ENCODE measurements around the gene NRSN1.

The NRSN1 gene, protein sequence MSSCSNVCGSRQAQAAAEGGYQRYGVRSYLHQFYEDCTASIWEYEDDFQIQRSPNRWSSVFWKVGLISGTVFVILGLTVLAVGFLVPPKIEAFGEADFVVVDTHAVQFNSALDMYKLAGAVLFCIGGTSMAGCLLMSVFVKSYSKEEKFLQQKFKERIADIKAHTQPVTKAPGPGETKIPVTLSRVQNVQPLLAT

DNA sequence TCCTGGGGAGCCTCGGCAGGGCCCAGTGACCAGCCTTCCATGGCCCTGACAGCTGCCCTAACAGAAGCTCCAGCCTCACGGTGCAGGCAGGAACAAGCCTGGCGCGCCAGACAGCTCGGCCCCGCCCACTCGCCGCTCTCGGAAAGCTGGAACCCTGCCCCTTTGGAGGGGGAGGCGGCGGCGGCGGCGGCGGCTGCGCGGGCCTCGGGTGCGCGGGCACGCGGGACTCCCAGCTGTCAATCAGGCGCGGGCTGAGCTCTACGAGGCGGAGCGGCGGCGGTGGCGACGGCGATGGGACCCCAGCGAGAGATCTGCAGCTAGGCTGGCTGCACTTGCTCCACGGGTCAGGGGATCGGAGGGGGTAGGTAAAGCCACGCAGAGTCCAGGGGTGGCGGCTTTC is at the start of gene NRSN1:
NRSN1 (plus strand) TSS at position 236 of the 400 bp plus-strand sequence. CDS start 8,113 bp downstream, outside the sequence.
- intact Hi-C loops (cut with DNase I), result no loop called here
- peak; percentile 23 to 95 (median 67) for DNase-seq

GRCh38 chr6:24078200-24078599 is 47.8 kb upstream of the NRSN1 start:
- peak in 5 of 10 donors; percentile 15 to 83 (median 45) for DNase-seq
- intact Hi-C loops (cut with DNase I), result no loop called here

DNA sequence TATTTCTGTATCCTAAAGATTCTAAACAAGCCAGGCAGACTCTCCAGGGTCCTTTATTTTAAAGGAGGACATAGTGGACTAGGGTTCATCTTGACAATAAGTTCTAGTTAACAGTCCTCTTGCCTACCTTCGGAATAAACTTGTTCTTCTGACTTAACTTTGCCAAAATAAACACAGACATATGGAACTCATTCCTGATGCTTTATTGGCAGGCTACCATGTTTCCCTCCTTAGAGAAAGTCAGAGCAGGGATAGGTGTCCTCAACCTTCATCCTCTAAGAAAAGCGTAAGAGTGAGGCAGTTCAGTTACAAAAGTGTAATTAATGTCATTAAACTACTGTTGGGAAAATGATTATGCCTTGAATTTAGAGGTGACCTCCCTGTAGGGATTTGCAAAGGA is 46.9 kb upstream of the NRSN1 start:
- intact Hi-C loops (cut with DNase I), result no loop called here

DNA sequence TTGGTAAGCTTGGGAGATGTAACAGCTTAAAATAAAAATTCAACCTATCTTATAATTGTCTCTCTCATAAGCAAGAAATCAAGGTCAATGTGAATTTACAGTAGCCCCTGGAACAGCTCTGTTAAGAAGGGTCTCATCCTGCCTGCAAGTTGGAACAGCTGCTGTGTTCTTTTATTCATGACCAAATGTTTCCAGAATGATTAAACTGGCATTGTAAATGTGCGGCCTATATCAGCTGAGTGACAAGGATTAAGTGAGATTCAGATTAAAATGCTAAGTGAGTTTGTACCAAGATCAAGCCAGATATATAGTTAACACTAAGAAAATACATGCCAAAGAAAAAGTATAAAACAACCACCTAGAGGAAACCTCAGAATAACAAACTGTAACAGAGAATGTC is 45.3 kb upstream of the NRSN1 start:
- no peak for DNase-seq
- intact Hi-C loops (cut with DNase I), result no loop called here

More for the DNA sequence above, 46.9 kb upstream of the NRSN1 start:
- no peak for DNase-seq

GRCh38 chr6:24089736-24090135 is 36.3 kb upstream of the NRSN1 start:
- intact Hi-C loops (cut with DNase I), result no loop called here
- DNase-seq, result no peak

DNA sequence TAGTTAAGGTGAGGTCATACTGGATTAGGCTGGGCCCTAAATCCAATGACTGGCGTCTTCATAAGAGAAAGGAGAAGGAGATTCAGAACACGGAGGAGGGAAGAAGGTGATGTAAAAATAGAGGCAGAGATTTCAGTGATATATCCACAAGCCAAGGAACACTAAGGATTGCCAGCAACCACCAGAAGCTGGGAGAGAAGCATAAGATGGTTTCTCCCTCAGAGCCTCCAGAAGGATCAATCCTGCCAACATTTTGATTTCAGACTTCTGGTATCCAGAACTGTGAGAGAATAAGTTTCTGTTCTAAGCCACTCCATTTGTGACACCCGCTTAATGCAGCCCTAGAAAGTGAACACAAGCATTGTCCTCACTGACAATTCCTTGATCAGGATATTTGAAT is 33.6 kb upstream of the NRSN1 start:
- intact Hi-C loops (cut with DNase I), result no loop called here
- DNase-seq, result no peak

- no peak for DNase-seq
- intact Hi-C loops (cut with DNase I), result no loop called here
Observed at GRCh38 chr6:24093381-24093780, 32.6 kb upstream of the NRSN1 start.

GRCh38 chr6:24099181-24099580 is 26.8 kb upstream of the NRSN1 start:
- intact Hi-C loops (cut with DNase I), result no loop called here
- no peak for DNase-seq

- intact Hi-C loops (cut with DNase I), result no loop called here
- no peak for DNase-seq
Observed at GRCh38 chr6:24100024-24100769, 25.8 kb upstream of the NRSN1 start.

- DNase-seq, result no peak
- intact Hi-C loops (cut with DNase I), result no loop called here
Observed at GRCh38 chr6:24100770-24101155, 25.3 kb upstream of the NRSN1 start.

- DNase-seq, result no peak
- intact Hi-C loops (cut with DNase I), result no loop called here
Observed at GRCh38 chr6:24105191-24105590, 20.8 kb upstream of the NRSN1 start.

DNA sequence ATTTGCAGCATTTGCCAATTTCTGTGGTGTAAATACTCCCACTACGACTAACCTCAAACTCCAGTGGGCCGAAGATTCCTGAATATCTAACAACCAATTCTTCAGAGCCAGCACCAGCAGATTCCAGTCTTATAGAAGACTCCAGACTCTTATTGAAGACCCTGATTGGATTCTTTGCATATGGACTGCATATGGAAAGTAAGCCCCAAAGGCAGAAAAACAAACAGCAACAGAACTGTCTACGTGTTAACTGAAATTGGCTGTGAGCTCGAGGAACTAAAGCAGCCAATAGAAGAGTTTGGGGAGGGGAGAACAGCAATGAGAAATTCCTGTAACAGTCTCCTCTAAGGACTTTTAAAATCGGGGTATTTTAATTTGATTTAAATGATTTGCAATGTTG is 19.7 kb upstream of the NRSN1 start:
- intact Hi-C loops (cut with DNase I), result no loop called here
- DNase-seq, result no peak

DNA sequence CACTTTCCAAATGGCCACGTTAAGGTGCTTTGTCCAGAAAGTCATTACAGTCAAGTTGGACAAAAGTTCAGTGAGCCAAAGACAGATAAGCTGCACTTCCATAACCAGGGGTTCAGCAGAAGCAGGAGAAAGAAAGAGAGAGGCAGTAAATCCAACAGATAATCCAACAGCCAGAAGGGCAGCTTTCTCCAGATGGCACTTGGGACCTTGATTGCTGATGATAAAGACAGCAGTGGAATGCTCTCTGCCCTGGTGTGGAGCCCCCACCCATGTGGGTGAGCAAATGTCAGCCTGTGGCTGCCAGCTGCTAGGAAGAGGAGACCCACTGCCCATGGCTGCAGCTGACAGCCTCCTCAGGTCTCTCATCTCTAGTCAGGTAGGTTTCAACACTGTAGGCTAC is 18.7 kb upstream of the NRSN1 start:
- intact Hi-C loops (cut with DNase I), result no loop called here
- DNase-seq, result no peak

DNA sequence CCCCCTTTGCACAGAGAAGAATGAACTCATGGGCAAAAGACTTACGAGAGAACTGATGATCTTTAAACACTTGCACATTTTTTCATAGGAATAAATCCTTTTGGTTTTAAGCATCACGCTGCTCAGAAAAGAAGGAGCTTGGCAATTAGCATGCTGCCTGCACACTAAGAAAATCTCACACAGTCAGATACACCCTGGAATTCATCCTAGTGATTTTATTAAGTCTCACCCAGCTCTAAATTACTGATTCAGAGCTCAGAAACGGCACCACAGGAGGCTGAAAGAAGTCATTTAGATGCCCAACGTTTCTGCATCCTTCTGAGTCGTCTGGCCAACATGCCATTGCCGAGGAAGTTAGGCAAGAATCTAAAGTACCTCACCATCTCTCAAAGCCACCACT is 18.0 kb upstream of the NRSN1 start:
- intact Hi-C loops (cut with DNase I), result no loop called here
- no peak for DNase-seq

DNA sequence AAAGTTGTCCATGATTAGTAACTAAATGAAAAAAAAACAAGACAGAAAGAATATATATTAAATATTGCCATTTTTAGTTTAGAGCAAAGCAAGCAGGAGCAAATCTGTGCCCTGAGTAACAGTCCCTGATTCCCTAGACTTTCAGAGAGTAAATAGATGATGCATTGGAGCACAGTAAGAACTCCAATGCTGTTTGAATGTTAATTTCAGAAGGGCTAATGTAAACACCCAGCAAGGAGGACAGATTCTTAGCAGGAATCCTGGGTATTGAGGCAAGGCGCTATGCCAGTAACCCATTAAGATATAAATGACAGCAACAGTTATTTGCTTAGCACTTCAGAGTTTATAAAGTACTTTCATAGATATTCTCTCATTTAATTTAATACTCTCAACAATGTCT is 15.6 kb upstream of the NRSN1 start:
- no peak for DNase-seq
- intact Hi-C loops (cut with DNase I), result no loop called here

- no peak for DNase-seq
- intact Hi-C loops (cut with DNase I), result no loop called here
Observed at GRCh38 chr6:24113891-24114290, 12.1 kb upstream of the NRSN1 start.

DNA sequence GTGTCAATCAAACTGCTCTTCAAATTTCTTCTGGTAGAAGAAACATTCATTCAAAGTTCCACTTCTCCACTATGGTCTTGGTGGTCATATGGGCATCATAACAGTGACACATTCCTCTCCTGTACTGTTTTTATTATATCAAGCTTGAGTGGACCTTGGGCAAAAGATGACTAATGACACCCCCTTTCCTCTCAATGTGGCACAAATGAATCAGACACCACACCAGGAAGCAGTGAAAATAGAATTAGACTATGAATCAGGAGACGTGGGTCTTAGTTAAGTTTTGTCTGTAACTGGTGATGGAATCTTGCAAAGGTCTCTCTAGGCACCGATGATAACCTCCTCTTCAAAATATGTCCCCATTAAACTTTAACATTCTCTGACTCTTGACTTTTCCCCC is 9.0 kb upstream of the NRSN1 start:
- intact Hi-C loops (cut with DNase I), result no loop called here
- DNase-seq, result no peak

DNA sequence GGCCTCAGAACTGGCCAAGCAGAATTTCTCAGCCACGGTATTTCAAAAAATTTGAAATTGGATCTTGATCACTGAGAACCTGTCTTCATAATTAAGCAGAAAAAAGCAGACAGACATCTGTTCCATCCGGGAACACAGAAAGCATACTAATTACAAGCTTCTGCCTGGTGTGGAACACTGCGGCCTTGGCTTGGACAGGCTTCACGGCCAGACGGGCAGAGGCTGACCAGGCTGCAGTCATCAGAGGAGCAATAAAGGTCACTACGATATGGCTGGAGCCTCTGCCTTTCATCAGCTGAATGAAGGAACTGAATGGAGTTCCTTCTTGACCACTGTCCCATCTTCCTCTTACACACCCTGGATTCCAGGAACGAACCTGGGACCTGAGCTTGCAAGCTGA is 3.9 kb upstream of the NRSN1 start:
- intact Hi-C loops (cut with DNase I), result no loop called here
- peak in 2 of 10 donors; percentile 12 to 81 for DNase-seq

GRCh38 chr6:24126586-24127192 is 674 bp downstream of the NRSN1 start:
- DNase-seq, result peak in 3 of 10 donors; percentile 24 to 44 (median 35)
- intact Hi-C loops (cut with DNase I), result no loop called here

DNA sequence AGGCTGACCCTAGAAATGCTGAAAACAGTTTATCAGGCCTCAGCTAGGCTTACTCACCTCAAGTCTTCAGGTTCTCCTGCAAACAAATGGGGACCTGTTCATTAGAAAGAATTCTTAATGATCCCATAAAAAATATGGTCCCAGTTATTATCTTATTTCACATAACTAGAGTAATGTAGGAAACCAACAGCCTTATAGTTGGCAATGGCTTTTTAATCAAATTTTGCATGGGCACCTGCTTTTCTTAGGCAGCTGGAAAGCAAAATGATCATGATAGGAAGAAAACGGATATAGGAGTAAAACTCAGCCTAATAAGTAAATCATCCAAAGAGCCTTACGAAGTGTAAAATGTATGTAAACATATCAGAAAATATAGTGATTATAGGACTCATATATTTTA is 1.3 kb downstream of the NRSN1 start:
- no peak for DNase-seq
- intact Hi-C loops (cut with DNase I), result no loop called here

- intact Hi-C loops (cut with DNase I), result no loop called here
Observed at GRCh38 chr6:24131751-24132150, 5.7 kb downstream of the NRSN1 start.

DNA sequence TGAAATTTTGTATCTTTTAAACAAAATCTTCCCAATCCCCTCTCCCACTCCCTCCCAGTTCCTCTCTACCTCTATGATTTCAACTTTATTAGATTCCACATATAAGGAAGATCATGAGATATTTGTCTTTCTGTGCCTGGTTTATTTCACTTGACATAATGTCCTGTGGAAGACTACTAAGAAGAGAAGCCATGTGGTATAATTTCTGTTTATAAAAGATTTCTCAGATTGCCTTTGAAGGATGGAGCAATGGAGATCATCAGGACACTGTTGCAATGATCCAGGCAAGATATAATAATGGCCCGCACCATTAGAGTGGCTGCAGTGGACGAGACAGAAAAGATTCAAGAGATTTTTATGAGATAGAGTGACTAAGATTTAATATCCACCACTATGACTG is 13.1 kb downstream of the NRSN1 start:
- DNase-seq, result no peak
- intact Hi-C loops (cut with DNase I), result no loop called here

More at GRCh38 chr6:24131751-24132150, 5.7 kb downstream of the NRSN1 start:
- DNase-seq, result no peak
